Measurements from ENCODE around the gene SLC1A2.

Gene SLC1A2

GRCh38 chr11:35270342-35270741, 149.0 kb downstream of the SLC1A2 start:
- no peak for DNase-seq (ENCODE audit: low spot score)

- no peak for DNase-seq (ENCODE audit: low spot score)
Observed at GRCh38 chr11:35267504-35267903, 151.9 kb downstream of the SLC1A2 start.

GRCh38 chr11:35265755-35266454, 153.5 kb downstream of the SLC1A2 start:
- DNase-seq (ENCODE audit: low spot score), result no peak

GRCh38 chr11:35262735-35263134, 156.6 kb downstream of the SLC1A2 start:
- no peak for DNase-seq (ENCODE audit: low spot score)

- no peak for DNase-seq (ENCODE audit: low spot score)
Observed at GRCh38 chr11:35262056-35262455, 157.3 kb downstream of the SLC1A2 start.

GRCh38 chr11:35261197-35261596, 158.2 kb downstream of the SLC1A2 start:
- DNase-seq (ENCODE audit: low spot score), result no peak

- DNase-seq (ENCODE audit: low spot score), result no peak
Observed at GRCh38 chr11:35260342-35260985, 158.9 kb downstream of the SLC1A2 start.

GRCh38 chr11:35259529-35259928, 159.8 kb downstream of the SLC1A2 start:
- no peak for DNase-seq (ENCODE audit: low spot score)

GRCh38 chr11:35257281-35257680, 162.1 kb downstream of the SLC1A2 start:
- DNase-seq (ENCODE audit: low spot score), result no peak

- no peak for DNase-seq (ENCODE audit: low spot score)
Observed at GRCh38 chr11:35256296-35256695, 163.1 kb downstream of the SLC1A2 start.

- no peak for DNase-seq (ENCODE audit: low spot score)
Observed at GRCh38 chr11:35255514-35255913, 163.8 kb downstream of the SLC1A2 start.

GRCh38 chr11:35253237-35253636, 166.1 kb downstream of the SLC1A2 start:
- no peak for DNase-seq (ENCODE audit: low spot score)

- no peak for DNase-seq (ENCODE audit: low spot score)
Observed at GRCh38 chr11:35250621-35251020, 168.7 kb downstream of the SLC1A2 start.

GRCh38 chr11:35250192-35250591, 169.2 kb downstream of the SLC1A2 start:
- no peak for DNase-seq (ENCODE audit: low spot score)

- DNase-seq (ENCODE audit: low spot score), result no peak
Observed at GRCh38 chr11:35248558-35249323, 170.6 kb downstream of the SLC1A2 start.

- DNase-seq (ENCODE audit: low spot score), result no peak
Observed at GRCh38 chr11:35247863-35248262, 171.5 kb downstream of the SLC1A2 start.

- no peak for DNase-seq (ENCODE audit: low spot score)
Observed at GRCh38 chr11:35247428-35247827, 171.9 kb downstream of the SLC1A2 start.

- no peak for DNase-seq (ENCODE audit: low spot score)
Observed at GRCh38 chr11:35246745-35247144, 172.6 kb downstream of the SLC1A2 start.

GRCh38 chr11:35245786-35246185, 173.6 kb downstream of the SLC1A2 start:
- DNase-seq (ENCODE audit: low spot score), result no peak

GRCh38 chr11:35245056-35245455, 174.3 kb downstream of the SLC1A2 start:
- DNase-seq (ENCODE audit: low spot score), result no peak

GRCh38 chr11:35243774-35244173, 175.6 kb downstream of the SLC1A2 start:
- no peak for DNase-seq (ENCODE audit: low spot score)

GRCh38 chr11:35242412-35243242, 176.7 kb downstream of the SLC1A2 start:
- DNase-seq (ENCODE audit: low spot score), result no peak

Measured in hematopoietic multipotent progenitor cell treated with erythropoietin and hydrocortisone succinate and interleukin-3 and kit ligand, for 17 days (in vitro differentiated cells).